GM18951 (cell line): ENCODE data around the gene EFHC1.

ENCODE experiments used
- POLR2A ChIP-seq: IDR thresholded peaks from 4 replicates; pipeline ENCODE4 v1.6.1; 2011; ENCODE audit warnings: mild to moderate bottlenecking; ENCODE audit not compliant: insufficient read length, insufficient read depth; ENCODE audit errors: extremely low read depth
- in situ Hi-C: fragments of 300-500 bp; cut with MboI; formaldehyde crosslinking; loops from one replicate; pipeline ENCODE4 v1.12.0; 2022; ENCODE audit warnings: low sequenced_read_pairs, mixed read lengths, inconsistent platforms; ENCODE audit not compliant: unreplicated experiment

EFHC1 gene

DNA sequence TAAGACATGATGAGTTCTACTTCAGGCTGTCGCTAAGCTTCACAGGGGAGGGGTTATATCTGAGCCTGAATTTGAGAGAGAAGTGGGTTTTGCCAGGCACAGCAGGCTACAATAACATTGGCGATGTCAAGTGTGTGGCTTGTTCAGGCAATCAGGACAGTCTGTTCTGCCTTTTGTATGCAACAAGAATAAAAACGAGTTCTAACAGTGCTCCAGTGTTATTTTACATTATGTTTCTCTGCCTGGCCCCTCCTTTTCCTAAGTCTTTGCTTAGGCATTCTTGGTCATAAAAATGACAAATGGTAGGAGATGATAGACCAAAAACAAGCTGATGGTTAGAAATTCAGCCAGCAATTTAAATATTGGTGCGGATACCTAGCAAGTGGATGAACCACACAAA, 31.4 kb upstream of the EFHC1 start:
- TF ChIP-seq POLR2A: no peak
- in situ Hi-C loops: loop anchor here (25.0 kb wide), 1 partner anchor 226 kb away; no protein-coding TSS in a partner anchor

DNA sequence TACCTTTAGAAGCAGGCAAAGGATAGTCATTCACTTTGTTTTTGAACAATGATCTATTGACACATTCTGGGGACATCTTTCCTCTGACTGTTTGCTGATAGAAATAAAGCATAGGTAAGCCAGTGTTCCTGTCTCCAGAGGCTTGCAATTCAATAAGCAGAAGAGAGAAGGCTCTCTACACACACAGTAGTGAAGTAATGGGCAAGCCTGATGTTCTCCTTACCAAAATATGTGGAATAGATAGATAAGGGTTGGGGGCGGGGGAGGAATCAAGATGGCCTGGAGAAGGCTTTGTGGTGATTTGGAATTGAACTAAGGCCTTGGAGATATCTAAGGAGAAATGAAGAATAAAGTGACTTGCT, 30.9 kb upstream of the EFHC1 start:
- in situ Hi-C loops: loop anchor here (25.0 kb wide), 1 partner anchor 227 kb away; no protein-coding TSS in a partner anchor
- no peak for TF ChIP-seq POLR2A

DNA sequence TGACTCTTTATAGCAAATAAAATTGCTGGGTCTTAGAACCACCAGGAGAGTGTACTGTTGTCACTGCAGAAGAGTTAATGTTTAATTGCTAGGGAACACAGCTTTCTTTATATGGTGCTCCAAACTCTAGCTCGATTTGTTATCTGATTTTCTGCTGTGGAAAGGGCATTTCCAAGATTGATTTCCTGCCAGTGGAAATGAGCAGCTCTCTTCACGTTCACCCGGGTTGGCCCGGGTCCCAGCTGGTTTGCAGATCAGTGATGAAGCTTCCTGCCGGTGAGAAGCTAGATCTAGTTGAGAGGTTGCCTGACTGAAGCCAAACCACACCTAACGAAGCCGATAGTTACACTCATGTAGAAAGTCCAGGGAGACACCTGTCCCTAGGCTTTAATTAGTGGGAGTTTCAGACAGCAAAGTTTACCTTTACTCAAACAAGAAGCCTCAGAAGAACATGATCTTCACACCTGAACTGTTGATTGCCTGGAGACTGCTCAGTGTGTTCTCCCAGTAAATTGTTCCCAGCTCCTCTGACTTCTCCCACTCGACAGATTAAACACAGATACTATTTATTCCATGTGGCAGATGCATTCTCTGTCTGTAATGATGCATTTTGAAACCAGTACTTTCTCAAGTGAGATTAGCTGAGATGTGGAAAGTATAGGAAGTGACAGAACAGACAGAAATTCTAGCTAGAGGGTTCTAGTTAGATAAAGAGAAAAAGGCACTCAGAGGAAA, 30.3 kb upstream of the EFHC1 start:
- TF ChIP-seq POLR2A: peak; percentile 19
- in situ Hi-C loops: loop anchor here (25.0 kb wide), 1 partner anchor 227 kb away; no protein-coding TSS in a partner anchor

DNA sequence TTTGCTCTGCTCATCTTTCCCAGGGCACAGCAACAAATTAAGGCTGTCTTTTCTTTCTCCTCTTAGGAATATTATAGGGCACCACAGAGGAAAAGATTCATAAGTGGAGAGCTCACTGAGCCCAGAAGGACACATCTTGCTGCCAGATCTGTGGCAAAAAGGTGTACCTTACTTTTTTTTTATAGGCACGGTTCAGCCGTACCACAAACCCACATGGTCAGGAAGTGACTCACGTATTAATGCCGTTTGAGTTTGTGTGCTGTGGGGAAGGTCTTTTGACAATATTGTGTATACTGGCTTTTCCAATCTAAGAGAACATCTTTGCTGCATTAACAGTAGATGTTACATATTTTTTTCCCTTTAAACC, 29.8 kb upstream of the EFHC1 start:
- in situ Hi-C loops: loop anchor here (25.0 kb wide), 1 partner anchor 228 kb away; no protein-coding TSS in a partner anchor
- no peak for TF ChIP-seq POLR2A

DNA sequence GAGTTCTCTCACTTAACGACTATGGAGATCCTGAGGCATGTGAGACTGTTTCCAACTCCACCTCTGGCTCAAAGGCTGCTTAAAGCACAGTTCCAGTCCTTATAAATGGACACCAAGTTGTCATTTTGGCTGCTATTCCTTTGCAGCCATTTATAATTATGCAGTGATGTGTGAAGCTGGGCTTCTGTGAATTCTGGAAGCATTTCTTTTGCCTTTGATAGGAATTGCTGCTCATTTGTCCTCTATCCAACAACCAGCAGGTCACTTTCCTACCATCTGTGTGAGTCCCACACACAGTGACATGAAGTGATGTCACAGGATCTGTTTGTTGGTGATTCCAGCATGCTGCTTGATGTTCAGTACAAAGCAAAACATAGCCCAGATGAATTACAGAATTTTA, 28.5 kb upstream of the EFHC1 start:
- in situ Hi-C loops: loop anchor here (25.0 kb wide), 1 partner anchor 229 kb away; no protein-coding TSS in a partner anchor
- no peak for TF ChIP-seq POLR2A

DNA sequence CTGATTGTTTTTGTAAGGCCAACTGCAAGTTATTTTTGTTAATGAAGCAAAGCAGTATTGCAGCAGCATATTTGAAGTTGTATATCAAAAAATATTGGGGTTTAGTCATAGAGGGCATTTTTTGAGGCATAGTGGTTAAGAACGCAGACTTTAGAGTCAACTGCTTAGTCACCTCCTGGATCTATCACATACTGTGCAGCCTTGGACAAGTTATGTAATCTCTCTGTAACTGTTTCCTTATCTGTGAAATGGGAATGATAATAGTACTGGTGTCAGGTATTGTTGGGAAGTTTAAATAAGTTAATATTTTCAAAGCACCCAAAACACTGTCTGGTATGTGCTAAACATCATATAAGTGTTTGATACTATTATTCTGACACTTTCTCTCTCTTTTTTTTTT, 27.2 kb upstream of the EFHC1 start:
- TF ChIP-seq POLR2A: no peak
- in situ Hi-C loops: loop anchor here (25.0 kb wide), 1 partner anchor 231 kb away; no protein-coding TSS in a partner anchor

DNA sequence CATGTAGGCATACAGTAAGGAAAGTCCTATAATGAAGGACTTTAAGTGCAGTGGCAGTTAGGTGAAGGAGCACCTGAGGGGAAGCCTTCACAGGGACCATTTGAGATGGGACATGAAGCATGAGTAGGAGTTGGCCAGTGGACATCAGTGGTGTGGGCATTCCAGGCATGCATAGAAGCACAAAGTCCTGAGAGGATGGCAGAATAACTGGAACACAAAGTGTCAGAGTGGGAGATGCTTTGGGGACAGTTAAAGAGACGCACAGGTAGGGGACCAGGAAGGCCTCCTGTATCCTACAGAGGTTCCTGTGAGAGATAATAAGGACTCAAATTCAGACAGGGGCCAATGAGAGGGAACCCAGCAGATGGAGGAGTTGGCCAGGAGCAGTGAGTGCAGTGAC, 26.4 kb upstream of the EFHC1 start:
- in situ Hi-C loops: loop anchor here (25.0 kb wide), 1 partner anchor 231 kb away; no protein-coding TSS in a partner anchor
- no peak for TF ChIP-seq POLR2A

DNA sequence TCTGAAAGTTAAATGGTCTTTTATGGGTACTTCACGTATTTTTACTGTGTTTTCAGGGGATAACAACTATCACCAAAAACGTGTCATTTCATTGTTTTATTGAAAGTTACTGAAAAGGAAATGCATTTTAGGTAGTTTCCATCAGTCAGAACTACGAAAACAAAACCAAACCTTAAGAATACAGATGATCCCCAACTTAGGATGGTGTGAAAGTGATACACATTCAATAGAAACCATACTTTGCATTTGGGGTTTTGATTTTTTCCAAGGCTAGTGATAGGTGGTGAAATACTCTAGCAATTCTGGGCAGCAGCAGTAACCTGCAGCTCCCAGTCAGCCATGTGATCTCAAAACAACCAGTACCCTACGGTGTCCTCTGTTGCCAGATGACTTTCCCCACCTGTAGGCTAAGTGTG, 25.9 kb upstream of the EFHC1 start:
- in situ Hi-C loops: loop anchor here (25.0 kb wide), 1 partner anchor 232 kb away; no protein-coding TSS in a partner anchor
- TF ChIP-seq POLR2A: no peak

DNA sequence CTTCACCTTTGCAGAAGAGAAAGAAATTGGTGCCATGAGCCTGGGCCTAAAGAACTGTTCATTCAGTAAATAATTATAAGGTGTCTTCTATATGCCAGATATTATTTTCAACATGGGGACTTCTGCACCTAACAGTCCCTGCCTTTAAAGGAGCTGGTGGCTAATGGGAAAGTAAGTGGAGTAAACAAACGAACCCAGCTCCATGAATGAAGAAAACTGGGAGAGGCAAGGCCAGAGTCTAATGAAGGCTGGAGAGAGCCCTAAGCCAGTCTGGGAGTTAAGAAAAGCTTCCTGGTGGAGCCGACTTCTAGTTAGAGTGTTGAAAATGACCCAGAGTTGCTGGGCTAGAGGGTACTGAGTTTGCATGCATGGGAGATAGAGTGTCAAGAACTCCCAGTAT, 24.2 kb upstream of the EFHC1 start:
- in situ Hi-C loops: loop anchor here (5.0 to 25.0 kb wide), 2 partner anchors 109 to 234 kb away; no protein-coding TSS in a partner anchor
- TF ChIP-seq POLR2A: no peak

DNA sequence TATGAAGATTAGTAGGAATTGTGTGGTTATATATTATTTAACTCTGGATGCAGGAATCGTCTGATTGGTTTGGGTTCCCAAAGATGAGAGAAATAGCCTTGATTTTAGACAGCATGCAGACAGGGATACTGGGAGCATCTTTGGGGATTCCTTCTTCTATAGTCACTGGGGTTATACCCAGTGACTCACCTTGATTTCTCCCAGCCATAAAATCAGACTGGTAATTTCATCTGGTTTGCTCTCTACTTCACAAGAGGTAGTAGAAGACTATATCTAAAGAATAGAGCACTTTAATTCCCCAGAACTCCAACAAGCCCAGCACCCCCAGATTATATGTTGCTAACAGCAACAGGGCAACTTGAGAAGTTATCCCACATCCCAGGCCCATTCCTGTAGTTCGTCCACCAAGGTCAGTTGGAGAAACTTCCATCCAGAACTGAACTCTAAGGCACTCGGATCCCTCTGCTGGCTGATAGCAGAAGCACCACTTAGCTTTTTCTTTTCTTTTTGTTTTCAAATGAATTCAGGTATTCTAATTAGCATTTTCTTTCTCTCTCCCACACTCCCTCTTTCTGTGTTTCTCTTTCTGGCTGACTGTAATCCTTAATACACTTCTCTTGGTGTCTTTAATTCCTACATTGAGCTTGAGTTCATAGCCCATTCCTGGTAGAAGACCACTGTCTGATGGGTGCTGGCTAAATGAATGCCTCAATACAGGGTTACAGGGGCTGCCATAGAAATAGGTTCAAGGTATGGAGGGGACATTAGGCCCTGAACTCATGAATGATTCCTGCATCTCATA, 20.4 kb upstream of the EFHC1 start:
- in situ Hi-C loops: loop anchor here (5.0 to 25.0 kb wide), 2 partner anchors 112 to 237 kb away; no protein-coding TSS in a partner anchor
- no peak for TF ChIP-seq POLR2A

DNA sequence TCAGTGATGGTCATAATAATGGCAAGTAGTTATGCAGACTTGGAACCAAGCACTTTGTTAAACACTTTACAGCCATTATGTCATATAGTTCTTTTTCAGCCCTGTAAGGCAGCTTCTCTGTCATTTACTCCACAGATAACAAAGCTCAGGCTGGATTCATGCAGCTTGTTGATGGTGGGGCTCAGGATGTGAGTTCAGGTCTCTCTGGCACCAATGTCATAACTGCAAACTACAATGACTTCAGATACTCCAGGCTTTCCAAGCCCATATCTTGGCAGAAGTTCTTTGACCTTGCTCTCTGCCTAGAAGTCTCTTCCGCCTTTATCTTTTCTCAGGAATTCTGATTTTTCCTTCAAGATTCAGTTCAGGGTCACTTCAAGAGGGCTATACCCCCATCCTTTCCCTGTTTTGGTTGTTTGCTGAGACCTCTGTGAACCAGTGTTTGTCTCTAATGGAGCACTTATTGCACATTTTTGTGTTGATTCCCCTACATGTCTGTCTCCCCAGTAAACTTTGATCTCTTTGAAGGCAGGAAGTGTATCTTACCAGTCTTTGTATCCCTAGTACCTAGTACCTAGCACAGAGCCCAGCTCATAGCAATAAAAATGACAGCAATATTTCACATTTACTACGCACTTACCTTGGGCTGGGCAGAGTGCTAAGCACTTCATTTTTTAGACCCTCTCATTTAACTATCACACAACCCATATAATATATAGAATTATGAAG, 19.7 kb upstream of the EFHC1 start:
- TF ChIP-seq POLR2A: no peak

DNA sequence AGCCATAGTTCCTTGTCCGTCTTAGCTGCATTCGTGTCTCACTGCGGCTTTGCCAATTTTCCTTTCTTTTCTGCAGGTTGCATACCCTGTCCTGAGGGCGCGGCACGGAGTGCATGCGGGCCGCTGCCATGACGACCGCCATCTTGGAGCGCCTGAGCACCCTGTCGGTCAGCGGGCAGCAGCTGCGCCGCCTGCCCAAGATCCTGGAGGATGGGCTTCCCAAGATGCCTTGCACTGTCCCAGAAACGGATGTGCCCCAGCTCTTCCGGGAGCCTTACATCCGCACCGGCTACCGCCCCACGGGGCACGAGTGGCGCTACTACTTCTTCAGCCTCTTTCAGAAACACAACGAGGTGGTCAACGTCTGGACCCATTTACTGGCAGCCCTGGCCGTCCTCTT, 17.1 kb upstream of the EFHC1 start:
- TF ChIP-seq POLR2A: no peak
- in situ Hi-C loops: no loop called here

More for the DNA sequence above, 19.7 kb upstream of the EFHC1 start:
- in situ Hi-C loops: no loop called here

DNA sequence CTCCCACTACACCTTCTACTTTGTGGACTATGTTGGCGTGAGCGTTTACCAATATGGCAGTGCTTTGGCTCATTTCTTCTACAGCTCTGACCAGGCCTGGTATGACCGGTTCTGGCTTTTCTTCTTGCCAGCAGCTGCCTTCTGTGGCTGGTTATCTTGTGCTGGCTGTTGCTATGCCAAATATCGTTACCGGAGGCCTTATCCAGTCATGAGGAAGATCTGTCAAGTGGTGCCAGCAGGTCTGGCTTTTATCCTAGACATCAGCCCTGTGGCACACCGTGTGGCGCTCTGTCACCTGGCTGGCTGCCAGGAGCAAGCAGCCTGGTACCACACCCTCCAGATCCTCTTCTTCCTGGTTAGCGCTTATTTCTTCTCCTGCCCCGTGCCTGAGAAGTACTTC, 16.5 kb upstream of the EFHC1 start:
- no peak for TF ChIP-seq POLR2A
- in situ Hi-C loops: no loop called here
